Measurements from ENCODE around the gene PLEKHF1.

PLEKHF1 gene

GRCh38 chr19:29620931-29621351 lies 44.3 kb upstream of the PLEKHF1 start:
- H3K27ac ChIP-seq (ENCODE audit: insufficient read depth in 1 of 2, low read depth in 1 of 2, low read length in 2 of 2, poor library complexity in 1 of 2, severe bottlenecking in 2 of 2) = no peak overlapping the region
- ChIA-PET CTCF (interaction anchor here (0.6 to 4.8 kb wide), 7 partner anchors 11 to 739 kb away, joined by 3 to 44 read pairs (median 4); no protein-coding TSS in a partner anchor), POLR2A (interaction anchor here (0.6 to 0.9 kb wide), 2 partner anchors 8 to 25 kb away, joined by 4 to 7 read pairs; no protein-coding TSS in a partner anchor)
- H3K4me3 ChIP-seq (ENCODE audit: control insufficient read depth in 1 of 7, extremely low read depth in 1 of 7, insufficient read depth in 4 of 7, low read depth in 2 of 7, low read length in 6 of 7) = no peak overlapping the region
- no peaks in the 10 kb centered on the region for H3K27me3 ChIP-seq (replicated peaks in 2 of 5; ENCODE audit: control insufficient read depth in 4 of 5, insufficient read depth in 5 of 5, low read length in 4 of 5)
- 23% methylated on average over 11 of the region's 15 CpGs for WGBS (ENCODE audit: insufficient coverage)
- peaks cover 0 to 42% (median 21%) of the 10 kb centered on the region in 4 experiments for H3K4me1 ChIP-seq (ENCODE audit: control extremely low read depth in 1 of 4, control insufficient read depth in 4 of 4, insufficient read depth in 4 of 4, low read length in 3 of 4)
- DNase-seq = peak in 2 of 3 donors; percentile 66 to 72
- no peaks in the 10 kb centered on the region for H3K9me3 ChIP-seq (ENCODE audit: control extremely low read depth in 1 of 5, control insufficient read depth in 4 of 5, insufficient read depth in 2 of 5, low read depth in 1 of 5, low read length in 4 of 5)
- peaks cover 0 to 9% (median 3%) of the 10 kb centered on the region in 4 experiments for H3K36me3 ChIP-seq (ENCODE audit: control insufficient read depth in 4 of 4, insufficient read depth in 4 of 4, low read length in 3 of 4)

GRCh38 chr19:29622166-29623070 lies 42.8 kb upstream of the PLEKHF1 start:
- WGBS (ENCODE audit: insufficient coverage) = 70% methylated on average over 11 of the region's 23 CpGs
- H3K27me3 ChIP-seq (replicated peaks in 2 of 5; ENCODE audit: control insufficient read depth in 4 of 5, insufficient read depth in 5 of 5, low read length in 4 of 5) = no peaks in the 10 kb centered on the region
- H3K36me3 ChIP-seq (ENCODE audit: control insufficient read depth in 4 of 4, insufficient read depth in 4 of 4, low read length in 3 of 4) = no peaks in the 10 kb centered on the region
- CTCF ChIA-PET = interaction anchor here (0.8 to 4.8 kb wide), 5 partner anchors 10 to 94 kb away, joined by 3 to 44 read pairs (median 5); no protein-coding TSS in a partner anchor
- H3K27ac ChIP-seq (ENCODE audit: insufficient read depth in 1 of 2, low read depth in 1 of 2, low read length in 2 of 2, poor library complexity in 1 of 2, severe bottlenecking in 2 of 2) = no peak overlapping the region
- no peaks in the 10 kb centered on the region for H3K9me3 ChIP-seq (ENCODE audit: control extremely low read depth in 1 of 5, control insufficient read depth in 4 of 5, insufficient read depth in 2 of 5, low read depth in 1 of 5, low read length in 4 of 5)
- H3K4me1 ChIP-seq (ENCODE audit: control extremely low read depth in 1 of 4, control insufficient read depth in 4 of 4, insufficient read depth in 4 of 4, low read length in 3 of 4) = peaks cover 0 to 42% (median 21%) of the 10 kb centered on the region in 4 experiments
- DNase-seq = peak; percentile 62 to 86 (median 72)
- POLR2A ChIA-PET = interaction anchor here (0.9 kb wide), 1 partner anchor 24 kb away, joined by 7 read pairs; no protein-coding TSS in a partner anchor
- H3K4me3 ChIP-seq (ENCODE audit: control insufficient read depth in 1 of 7, extremely low read depth in 1 of 7, insufficient read depth in 4 of 7, low read depth in 2 of 7, low read length in 6 of 7) = peak overlapping the region in 4 of 7 experiments; percentile 6 to 53 (median 26)

- DNase-seq = no peak
- no peak overlapping the region for H3K4me3 ChIP-seq (ENCODE audit: control insufficient read depth in 1 of 7, extremely low read depth in 1 of 7, insufficient read depth in 4 of 7, low read depth in 2 of 7, low read length in 6 of 7)
- no peaks in the 10 kb centered on the region for H3K27me3 ChIP-seq (replicated peaks in 2 of 5; ENCODE audit: control insufficient read depth in 4 of 5, insufficient read depth in 5 of 5, low read length in 4 of 5)
- no peaks in the 10 kb centered on the region for H3K36me3 ChIP-seq (ENCODE audit: control insufficient read depth in 4 of 4, insufficient read depth in 4 of 4, low read length in 3 of 4)
- ChIA-PET CTCF (interaction anchor here (0.8 to 2.0 kb wide), 5 partner anchors 8 to 92 kb away, joined by 3 to 13 read pairs (median 3); no protein-coding TSS in a partner anchor), POLR2A (no interaction called here)
- no peaks in the 10 kb centered on the region for H3K9me3 ChIP-seq (ENCODE audit: control extremely low read depth in 1 of 5, control insufficient read depth in 4 of 5, insufficient read depth in 2 of 5, low read depth in 1 of 5, low read length in 4 of 5)
- H3K27ac ChIP-seq (ENCODE audit: insufficient read depth in 1 of 2, low read depth in 1 of 2, low read length in 2 of 2, poor library complexity in 1 of 2, severe bottlenecking in 2 of 2) = no peak overlapping the region
- 85% methylated on average over 13 of the region's 18 CpGs for WGBS (ENCODE audit: insufficient coverage)
- H3K4me1 ChIP-seq (ENCODE audit: control extremely low read depth in 1 of 4, control insufficient read depth in 4 of 4, insufficient read depth in 4 of 4, low read length in 3 of 4) = peaks cover 0 to 36% (median 21%) of the 10 kb centered on the region in 4 experiments
Measured at GRCh38 chr19:29623726-29624488, 41.4 kb upstream of the PLEKHF1 start.

- no peak for DNase-seq
- Histone ChIP-seq H3K27me3 (replicated peaks in 2 of 5; ENCODE audit: control insufficient read depth in 4 of 5, insufficient read depth in 5 of 5, low read length in 4 of 5) (no peaks in the 10 kb centered on the region), H3K27ac (ENCODE audit: insufficient read depth in 1 of 2, low read depth in 1 of 2, low read length in 2 of 2, poor library complexity in 1 of 2, severe bottlenecking in 2 of 2) (no peak overlapping the region), H3K36me3 (ENCODE audit: control insufficient read depth in 4 of 4, insufficient read depth in 4 of 4, low read length in 3 of 4) (no peaks in the 10 kb centered on the region), H3K9me3 (ENCODE audit: control extremely low read depth in 1 of 5, control insufficient read depth in 4 of 5, insufficient read depth in 2 of 5, low read depth in 1 of 5, low read length in 4 of 5) (no peaks in the 10 kb centered on the region), H3K4me1 (ENCODE audit: control extremely low read depth in 1 of 4, control insufficient read depth in 4 of 4, insufficient read depth in 4 of 4, low read length in 3 of 4) (peaks cover 0 to 36% (median 21%) of the 10 kb centered on the region in 4 experiments), H3K4me3 (ENCODE audit: control insufficient read depth in 1 of 7, extremely low read depth in 1 of 7, insufficient read depth in 4 of 7, low read depth in 2 of 7, low read length in 6 of 7) (no peak overlapping the region)
- 100% methylated on average over 6 of the region's 6 CpGs for WGBS (ENCODE audit: insufficient coverage)
- ChIA-PET CTCF (interaction anchor here (0.8 to 2.0 kb wide), 4 partner anchors 14 to 92 kb away, joined by 3 to 13 read pairs (median 4); no protein-coding TSS in a partner anchor), POLR2A (no interaction called here)
Measured at GRCh38 chr19:29624489-29625185, 40.6 kb upstream of the PLEKHF1 start.

GRCh38 chr19:29625186-29625651 lies 40.0 kb upstream of the PLEKHF1 start:
- WGBS (ENCODE audit: insufficient coverage) = 98% methylated on average over 5 of the region's 9 CpGs
- Histone ChIP-seq H3K9me3 (ENCODE audit: control extremely low read depth in 1 of 5, control insufficient read depth in 4 of 5, insufficient read depth in 2 of 5, low read depth in 1 of 5, low read length in 4 of 5) (no peaks in the 10 kb centered on the region), H3K4me3 (ENCODE audit: control insufficient read depth in 1 of 7, extremely low read depth in 1 of 7, insufficient read depth in 4 of 7, low read depth in 2 of 7, low read length in 6 of 7) (no peak overlapping the region), H3K36me3 (ENCODE audit: control insufficient read depth in 4 of 4, insufficient read depth in 4 of 4, low read length in 3 of 4) (no peaks in the 10 kb centered on the region), H3K27me3 (replicated peaks in 2 of 5; ENCODE audit: control insufficient read depth in 4 of 5, insufficient read depth in 5 of 5, low read length in 4 of 5) (no peaks in the 10 kb centered on the region), H3K27ac (ENCODE audit: insufficient read depth in 1 of 2, low read depth in 1 of 2, low read length in 2 of 2, poor library complexity in 1 of 2, severe bottlenecking in 2 of 2) (no peak overlapping the region), H3K4me1 (ENCODE audit: control extremely low read depth in 1 of 4, control insufficient read depth in 4 of 4, insufficient read depth in 4 of 4, low read length in 3 of 4) (peaks cover 0 to 35% (median 21%) of the 10 kb centered on the region in 4 experiments)
- CTCF ChIA-PET = interaction anchor here (1.4 kb wide), 1 partner anchor 14 kb away, joined by 4 read pairs; no protein-coding TSS in a partner anchor
- POLR2A ChIA-PET = no interaction called here
- DNase-seq = no peak

GRCh38 chr19:29626386-29626785 lies 38.9 kb upstream of the PLEKHF1 start:
- CTCF ChIA-PET = interaction anchor here (2.5 kb wide), 1 partner anchor 16 kb away, joined by 7 read pairs; no protein-coding TSS in a partner anchor

More at GRCh38 chr19:29626386-29626785, 38.9 kb upstream of the PLEKHF1 start:
- no peaks in the 10 kb centered on the region for H3K27me3 ChIP-seq (replicated peaks in 2 of 5; ENCODE audit: control insufficient read depth in 4 of 5, insufficient read depth in 5 of 5, low read length in 4 of 5)
- no peak for DNase-seq
- H3K27ac ChIP-seq (ENCODE audit: insufficient read depth in 1 of 2, low read depth in 1 of 2, low read length in 2 of 2, poor library complexity in 1 of 2, severe bottlenecking in 2 of 2) = no peak overlapping the region
- POLR2A ChIA-PET = no interaction called here
- H3K9me3 ChIP-seq (ENCODE audit: control extremely low read depth in 1 of 5, control insufficient read depth in 4 of 5, insufficient read depth in 2 of 5, low read depth in 1 of 5, low read length in 4 of 5) = no peaks in the 10 kb centered on the region
- WGBS (ENCODE audit: insufficient coverage) = 99% methylated on average over 7 of the region's 7 CpGs
- peaks cover 0 to 23% (median 13%) of the 10 kb centered on the region in 4 experiments for H3K4me1 ChIP-seq (ENCODE audit: control extremely low read depth in 1 of 4, control insufficient read depth in 4 of 4, insufficient read depth in 4 of 4, low read length in 3 of 4)
- no peaks in the 10 kb centered on the region for H3K36me3 ChIP-seq (ENCODE audit: control insufficient read depth in 4 of 4, insufficient read depth in 4 of 4, low read length in 3 of 4)
- no peak overlapping the region for H3K4me3 ChIP-seq (ENCODE audit: control insufficient read depth in 1 of 7, extremely low read depth in 1 of 7, insufficient read depth in 4 of 7, low read depth in 2 of 7, low read length in 6 of 7)
